LNCAP (cell line): ENCODE results near the gene TAF1A.

Experiments used
- CTCF ChIP-seq: fragments of 450-650 bp; IDR thresholded peaks from 2 replicates; pipeline ENCODE4 v1.5.1; 2017; ENCODE audit warnings: mild to moderate bottlenecking

The TAF1A gene

GRCh38 chr1:222623458-222623857, 33.7 kb upstream of the TAF1A start:
- no peak for TF ChIP-seq CTCF

DNA sequence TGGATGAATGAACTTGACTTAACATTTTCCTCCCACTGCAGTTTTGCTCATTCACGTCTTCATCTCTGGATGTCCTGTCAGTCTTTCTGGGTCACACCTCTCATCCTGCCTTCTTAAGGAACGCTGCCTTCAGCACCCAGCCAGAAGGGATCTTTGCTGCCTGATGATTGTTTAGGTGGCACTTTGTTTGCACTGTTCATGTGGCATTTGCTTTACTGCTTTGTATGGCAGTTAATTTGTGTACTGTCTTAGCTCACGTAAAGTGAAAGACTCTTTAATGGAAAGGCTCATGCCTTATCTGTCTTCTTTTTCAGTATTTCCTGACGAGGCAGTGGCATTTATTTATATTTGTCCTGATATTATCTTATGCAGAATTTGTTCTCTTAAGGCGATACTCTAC, 33.0 kb upstream of the TAF1A start:
- TF ChIP-seq CTCF, result no peak

GRCh38 chr1:222620566-222620965, 30.8 kb upstream of the TAF1A start:
- TF ChIP-seq CTCF, result no peak

- TF ChIP-seq CTCF, result no peak
Observed at GRCh38 chr1:222618880-222619596, 29.3 kb upstream of the TAF1A start.

DNA sequence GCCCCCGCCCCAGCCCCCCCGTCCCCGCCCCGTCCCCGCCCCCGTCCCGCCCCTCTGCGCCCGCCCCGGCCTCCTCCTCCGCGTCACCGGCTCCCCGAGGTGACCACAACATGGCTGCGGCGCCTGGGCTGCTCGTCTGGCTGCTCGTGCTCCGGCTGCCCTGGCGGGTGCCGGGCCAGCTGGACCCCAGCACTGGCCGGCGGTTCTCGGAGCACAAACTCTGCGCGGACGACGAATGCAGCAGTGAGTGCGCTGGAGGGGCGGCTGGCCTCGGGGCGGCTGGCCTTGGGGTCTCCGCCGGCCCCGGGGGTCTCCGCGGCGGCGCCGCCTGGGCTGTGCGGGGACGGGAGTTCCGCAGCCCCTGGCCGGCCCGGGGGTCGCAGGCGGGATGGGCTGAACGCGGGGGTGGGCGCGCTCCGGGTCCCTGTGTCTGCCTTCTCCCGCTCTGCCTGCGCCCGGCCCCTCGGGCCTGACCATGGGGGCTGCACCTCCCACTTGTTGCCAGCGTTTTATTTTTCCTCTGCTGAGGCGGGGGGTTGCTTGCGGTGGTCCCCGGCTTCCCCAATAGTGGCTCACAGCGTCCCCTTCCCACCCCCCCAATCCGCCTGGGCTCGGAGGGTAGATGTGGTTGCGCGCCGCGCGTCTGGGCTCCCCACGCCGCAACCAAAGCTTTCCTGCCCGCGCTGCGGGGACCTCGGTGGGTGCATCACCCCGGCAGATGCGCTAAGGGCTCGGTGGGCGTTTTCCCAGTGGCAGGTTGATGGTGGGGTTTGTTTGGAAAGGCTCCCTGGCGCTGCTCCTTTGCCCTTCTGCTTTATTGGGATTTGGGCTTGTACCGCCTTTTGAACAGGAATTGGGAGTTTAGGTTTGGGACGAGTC, 28.5 kb upstream of the TAF1A start, which contains the start of gene MIA3:
MIA3 (plus strand) TSS at position 97 of the 879 bp plus-strand sequence; CDS start at position 111, 14 bp downstream.
- TF ChIP-seq CTCF, result no peak

DNA sequence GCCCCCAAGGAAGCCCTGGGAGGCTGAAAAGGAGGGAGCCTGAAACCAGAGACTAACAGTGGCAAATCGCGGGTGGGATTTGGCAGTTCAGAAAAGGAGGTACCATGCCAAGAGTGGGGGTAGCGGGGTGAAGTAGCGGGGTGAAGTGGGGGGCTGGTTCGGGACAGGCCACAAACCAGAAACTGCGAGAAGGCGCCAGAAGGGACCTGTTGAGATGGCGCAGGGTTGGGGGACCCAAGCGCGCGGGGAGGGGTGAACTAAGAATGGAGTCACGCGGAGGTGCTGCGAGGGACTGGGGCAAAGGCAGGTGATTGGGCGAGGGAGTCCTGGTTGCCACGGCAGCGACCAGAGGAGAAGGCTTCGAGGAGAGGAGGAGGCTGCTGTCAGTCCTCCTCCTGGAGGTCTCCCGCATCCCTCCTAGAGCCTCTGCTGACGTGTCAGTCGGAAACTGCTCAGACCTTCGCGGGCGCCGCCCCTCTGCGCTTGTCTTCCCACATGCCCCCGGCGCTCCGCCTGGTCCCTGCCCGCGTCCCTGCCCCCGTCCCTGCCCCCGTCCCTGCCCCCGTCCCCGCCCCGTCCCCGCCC, 27.7 kb upstream of the TAF1A start:
- TF ChIP-seq CTCF, result no peak

DNA sequence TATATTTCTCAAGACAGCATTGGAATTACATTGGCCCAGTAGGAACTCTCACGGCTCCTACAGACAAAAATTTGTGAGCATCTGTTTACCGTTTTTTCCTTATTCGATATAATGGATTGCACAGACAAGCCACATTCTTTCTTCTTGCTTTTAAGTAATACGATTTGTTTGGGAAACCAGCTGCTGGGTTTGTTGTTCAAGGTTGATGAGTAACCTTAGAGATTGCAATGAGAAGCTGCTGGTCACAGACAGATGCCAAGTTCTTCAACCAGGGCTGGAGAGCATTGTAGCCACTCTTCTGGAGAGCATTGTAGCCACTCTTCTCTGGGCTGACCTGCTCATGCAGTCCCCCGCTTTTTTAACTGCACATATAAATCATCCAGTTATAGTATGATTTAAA, 26.8 kb upstream of the TAF1A start:
- no peak for TF ChIP-seq CTCF
